DOHH2 (cell line): ENCODE data around the gene APCDD1L.

Experiments
- EZH2phosphoT487 ChIP-seq: fragments of 200-600 bp; sonication (generic); IDR thresholded peaks from 2 replicates; pipeline ENCODE4 v1.6.1; 2017; ENCODE audit warnings: borderline replicate concordance, mild to moderate bottlenecking, antibody characterized with exemption, low read length, moderate library complexity, mixed read lengths
- TF ChIP-seq, protein P1 (sequence below): fragments of 200-600 bp; sonication (generic); IDR thresholded peaks from one replicate; pipeline ENCODE4 v1.5.1; 2014; ENCODE audit warnings: antibody characterized with exemption, mild to moderate bottlenecking, low read depth, low read length; ENCODE audit not compliant: poor library complexity, severe bottlenecking

GRCh38 chr20:58513580-58514285, 1.5 kb downstream of the APCDD1L start:
- TF ChIP-seq, protein P1, sequence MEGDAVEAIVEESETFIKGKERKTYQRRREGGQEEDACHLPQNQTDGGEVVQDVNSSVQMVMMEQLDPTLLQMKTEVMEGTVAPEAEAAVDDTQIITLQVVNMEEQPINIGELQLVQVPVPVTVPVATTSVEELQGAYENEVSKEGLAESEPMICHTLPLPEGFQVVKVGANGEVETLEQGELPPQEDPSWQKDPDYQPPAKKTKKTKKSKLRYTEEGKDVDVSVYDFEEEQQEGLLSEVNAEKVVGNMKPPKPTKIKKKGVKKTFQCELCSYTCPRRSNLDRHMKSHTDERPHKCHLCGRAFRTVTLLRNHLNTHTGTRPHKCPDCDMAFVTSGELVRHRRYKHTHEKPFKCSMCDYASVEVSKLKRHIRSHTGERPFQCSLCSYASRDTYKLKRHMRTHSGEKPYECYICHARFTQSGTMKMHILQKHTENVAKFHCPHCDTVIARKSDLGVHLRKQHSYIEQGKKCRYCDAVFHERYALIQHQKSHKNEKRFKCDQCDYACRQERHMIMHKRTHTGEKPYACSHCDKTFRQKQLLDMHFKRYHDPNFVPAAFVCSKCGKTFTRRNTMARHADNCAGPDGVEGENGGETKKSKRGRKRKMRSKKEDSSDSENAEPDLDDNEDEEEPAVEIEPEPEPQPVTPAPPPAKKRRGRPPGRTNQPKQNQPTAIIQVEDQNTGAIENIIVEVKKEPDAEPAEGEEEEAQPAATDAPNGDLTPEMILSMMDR = no peak
- no peak for TF ChIP-seq EZH2phosphoT487
